ENCODE data around the gene PNMA6E.
A peak's percentile ranks its signal among the peaks of the same experiment; 100 is the strongest.

Gene PNMA6E

GRCh38 chrX:153442463-153442862, 41.3 kb upstream of the PNMA6E start:
- no peak for TF ChIP-seq CTCF (IDR thresholded peaks at IDR 0.05; ENCODE audit: low read length, missing control alignments)
- no peak for DNase-seq (ENCODE audit: low read depth)
- no peak overlapping the region for H3K4me3 ChIP-seq (replicated peaks; ENCODE audit: low read depth, low read length)

- no peak for DNase-seq (ENCODE audit: low read depth)
- H3K4me3 ChIP-seq (replicated peaks; ENCODE audit: low read depth, low read length): no peak overlapping the region
- TF ChIP-seq CTCF (IDR thresholded peaks at IDR 0.05; ENCODE audit: low read length, missing control alignments): no peak
These were observed 40.8 kb upstream of the PNMA6E start for GRCh38 chrX:153441981-153442380.

GRCh38 chrX:153441296-153441695, 40.1 kb upstream of the PNMA6E start:
- no peak for TF ChIP-seq CTCF (IDR thresholded peaks at IDR 0.05; ENCODE audit: low read length, missing control alignments)
- H3K4me3 ChIP-seq (replicated peaks; ENCODE audit: low read depth, low read length): no peak overlapping the region
- no peak for DNase-seq (ENCODE audit: low read depth)

GRCh38 chrX:153440556-153441135, 39.5 kb upstream of the PNMA6E start:
- no peak for DNase-seq (ENCODE audit: low read depth)
- no peak for TF ChIP-seq CTCF (IDR thresholded peaks at IDR 0.05; ENCODE audit: low read length, missing control alignments)
- H3K4me3 ChIP-seq (replicated peaks; ENCODE audit: low read depth, low read length): no peak overlapping the region

GRCh38 chrX:153439977-153440376, 38.8 kb upstream of the PNMA6E start:
- DNase-seq (ENCODE audit: low read depth): no peak
- TF ChIP-seq CTCF (IDR thresholded peaks at IDR 0.05; ENCODE audit: low read length, missing control alignments): no peak
- H3K4me3 ChIP-seq (replicated peaks; ENCODE audit: low read depth, low read length): no peak overlapping the region

GRCh38 chrX:153438532-153438931, 37.4 kb upstream of the PNMA6E start:
- peak; percentile 53 for DNase-seq (ENCODE audit: low read depth)
- peak; percentile 51 for TF ChIP-seq CTCF (IDR thresholded peaks at IDR 0.05; ENCODE audit: low read length, missing control alignments)
- no peak overlapping the region for H3K4me3 ChIP-seq (replicated peaks; ENCODE audit: low read depth, low read length)

GRCh38 chrX:153435845-153436244, 34.7 kb upstream of the PNMA6E start:
- no peak for DNase-seq (ENCODE audit: low read depth)
- no peak overlapping the region for H3K4me3 ChIP-seq (replicated peaks; ENCODE audit: low read depth, low read length)
- TF ChIP-seq CTCF (IDR thresholded peaks at IDR 0.05; ENCODE audit: low read length, missing control alignments): no peak
